Fibroblast of lung (primary cell): ENCODE results near the gene DNAI2.

Source experiments
- CTCF ChIP-seq, 2 donors: IDR thresholded peaks in 1 of 2; conservative IDR thresholded peaks in 1 of 2; 1 replicate in 1 of 2; 2 replicates in 1 of 2; pipeline ENCODE4 v1.5.1; 2011 to 2012; ENCODE audit warnings: low read length in 2 of 2, control low read depth in 1 of 2, inconsistent platforms in 1 of 2, low read depth in 1 of 2, mild to moderate bottlenecking in 1 of 2
- EZH2 ChIP-seq: IDR thresholded peaks from 2 replicates; pipeline ENCODE4 v1.5.1; 2012; ENCODE audit warnings: low read length, control low read depth, mild to moderate bottlenecking; ENCODE audit errors: missing control alignments

GRCh38 chr17:74342224-74342623 lies 68.2 kb downstream of the DNAI2 start:
- TF ChIP-seq CTCF (conservative IDR thresholded peaks at IDR 0.05 in 1 of 2, IDR thresholded peaks at IDR 0.05 in 1 of 2; ENCODE audit: low read depth in 1 of 2, low read length in 2 of 2) = no peak
- TF ChIP-seq EZH2 = no peak
